SW 1271 (cell line): ENCODE measurements around the gene EML4.
"Not testable (repeated sequence)": the region's sequence is repeated elsewhere in the genome, so short reads cannot be mapped to it uniquely, and the experiment has no call there.

ENCODE experiments used
- DNase-seq, 2 experiments: peaks; one replicate each; lab custom pipeline; 2025; lab: John Stamatoyannopoulos, UW

The EML4 gene, protein sequence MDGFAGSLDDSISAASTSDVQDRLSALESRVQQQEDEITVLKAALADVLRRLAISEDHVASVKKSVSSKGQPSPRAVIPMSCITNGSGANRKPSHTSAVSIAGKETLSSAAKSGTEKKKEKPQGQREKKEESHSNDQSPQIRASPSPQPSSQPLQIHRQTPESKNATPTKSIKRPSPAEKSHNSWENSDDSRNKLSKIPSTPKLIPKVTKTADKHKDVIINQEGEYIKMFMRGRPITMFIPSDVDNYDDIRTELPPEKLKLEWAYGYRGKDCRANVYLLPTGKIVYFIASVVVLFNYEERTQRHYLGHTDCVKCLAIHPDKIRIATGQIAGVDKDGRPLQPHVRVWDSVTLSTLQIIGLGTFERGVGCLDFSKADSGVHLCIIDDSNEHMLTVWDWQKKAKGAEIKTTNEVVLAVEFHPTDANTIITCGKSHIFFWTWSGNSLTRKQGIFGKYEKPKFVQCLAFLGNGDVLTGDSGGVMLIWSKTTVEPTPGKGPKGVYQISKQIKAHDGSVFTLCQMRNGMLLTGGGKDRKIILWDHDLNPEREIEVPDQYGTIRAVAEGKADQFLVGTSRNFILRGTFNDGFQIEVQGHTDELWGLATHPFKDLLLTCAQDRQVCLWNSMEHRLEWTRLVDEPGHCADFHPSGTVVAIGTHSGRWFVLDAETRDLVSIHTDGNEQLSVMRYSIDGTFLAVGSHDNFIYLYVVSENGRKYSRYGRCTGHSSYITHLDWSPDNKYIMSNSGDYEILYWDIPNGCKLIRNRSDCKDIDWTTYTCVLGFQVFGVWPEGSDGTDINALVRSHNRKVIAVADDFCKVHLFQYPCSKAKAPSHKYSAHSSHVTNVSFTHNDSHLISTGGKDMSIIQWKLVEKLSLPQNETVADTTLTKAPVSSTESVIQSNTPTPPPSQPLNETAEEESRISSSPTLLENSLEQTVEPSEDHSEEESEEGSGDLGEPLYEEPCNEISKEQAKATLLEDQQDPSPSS

DNA sequence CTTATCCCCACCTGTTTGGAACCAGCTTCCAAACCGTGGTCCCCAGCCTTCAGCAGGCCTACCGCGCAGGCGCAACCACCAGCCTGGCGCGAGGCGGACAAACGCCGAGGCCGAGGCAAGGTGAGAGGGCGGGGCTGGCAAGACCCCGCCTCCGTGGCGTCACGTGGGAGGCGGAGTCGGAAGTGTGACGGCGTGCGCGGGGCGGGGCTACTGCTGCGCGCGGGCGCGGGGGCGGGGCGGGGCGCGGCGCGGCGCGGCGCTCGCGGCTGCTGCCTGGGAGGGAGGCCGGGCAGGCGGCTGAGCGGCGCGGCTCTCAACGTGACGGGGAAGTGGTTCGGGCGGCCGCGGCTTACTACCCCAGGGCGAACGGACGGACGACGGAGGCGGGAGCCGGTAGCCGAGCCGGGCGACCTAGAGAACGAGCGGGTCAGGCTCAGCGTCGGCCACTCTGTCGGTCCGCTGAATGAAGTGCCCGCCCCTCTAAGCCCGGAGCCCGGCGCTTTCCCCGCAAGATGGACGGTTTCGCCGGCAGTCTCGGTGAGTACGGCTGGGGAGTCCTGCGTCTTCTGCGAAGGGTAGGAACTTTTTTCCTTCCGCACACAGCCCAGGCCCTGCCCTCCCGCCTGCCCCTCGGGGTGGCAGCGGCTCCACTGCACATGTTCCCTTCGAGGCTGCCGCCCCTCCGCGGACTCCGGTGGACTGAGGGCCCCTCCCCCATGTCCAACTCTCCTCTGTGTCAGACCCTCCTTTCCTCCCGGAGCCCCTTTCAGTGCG lies at the start of gene EML4:
EML4 (plus strand) TSS at position 254 of the 774 bp plus-strand sequence; CDS start at position 513, 259 bp downstream.
- peak; percentile 35 to 81 for DNase-seq

DNA sequence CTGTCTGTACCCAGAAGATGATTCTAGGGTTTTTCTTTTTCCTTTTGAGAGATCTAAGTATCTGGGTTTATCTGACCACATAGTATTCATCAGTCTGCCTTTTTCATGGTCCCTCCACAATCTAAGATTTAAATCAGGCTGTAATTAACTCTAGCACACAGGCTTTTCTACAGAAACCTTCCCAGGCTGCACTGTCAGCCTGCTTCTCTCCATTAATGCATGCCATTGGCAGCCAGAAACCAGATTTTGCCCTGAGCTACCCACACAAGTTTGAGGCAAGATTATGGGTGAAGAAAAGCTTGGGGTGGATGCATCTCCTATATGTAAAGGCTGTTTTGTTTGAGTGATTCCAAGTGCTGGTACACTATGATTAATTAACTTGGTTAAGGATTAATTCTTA lies 45.7 kb upstream of the EML4 start:
- no peak for DNase-seq

GRCh38 chr2:42124011-42124785 lies 45.0 kb upstream of the EML4 start:
- no peak for DNase-seq

GRCh38 chr2:42125841-42126594 lies 43.1 kb upstream of the EML4 start:
- no peak for DNase-seq

- not testable (repeated sequence) for DNase-seq
Observed at GRCh38 chr2:42126873-42127272, 42.3 kb upstream of the EML4 start.

- no peak for DNase-seq
Observed at GRCh38 chr2:42127425-42128424, 41.4 kb upstream of the EML4 start.

DNA sequence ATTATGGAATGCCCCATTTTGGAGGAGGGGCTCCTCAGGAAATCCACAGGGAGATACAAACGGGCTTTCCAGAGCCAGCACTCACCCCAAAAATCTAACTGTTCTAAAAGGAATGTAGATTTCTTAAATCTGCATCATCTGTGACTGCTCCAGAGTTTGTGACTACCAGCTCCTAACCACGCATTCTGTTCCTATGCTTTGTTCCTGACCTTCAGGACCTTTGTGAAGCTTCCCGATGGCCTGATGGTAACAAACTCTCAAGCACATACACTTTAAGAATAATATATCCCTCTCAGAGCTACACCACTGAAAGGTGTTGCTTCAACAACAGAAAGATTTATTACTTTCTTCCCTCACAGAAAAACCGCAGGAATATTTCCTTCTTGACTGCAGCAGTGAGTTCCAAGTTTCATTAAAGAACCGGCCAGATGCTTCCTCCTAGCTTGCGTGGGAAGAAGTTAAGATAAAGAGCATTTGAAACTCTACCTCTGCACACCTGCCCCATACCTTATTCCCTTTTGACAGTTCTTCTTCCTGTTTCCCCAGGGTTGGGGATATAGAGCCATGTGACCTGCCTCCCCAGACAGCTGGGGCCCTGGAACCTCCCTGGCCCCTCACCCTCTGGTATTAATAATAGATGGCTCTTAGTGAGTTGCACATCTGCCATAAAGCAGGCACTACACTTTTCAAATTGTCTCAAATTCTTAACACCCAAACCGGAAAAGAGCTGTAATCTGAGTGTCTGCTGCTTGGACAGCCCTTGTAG lies 40.2 kb upstream of the EML4 start:
- no peak for DNase-seq

- DNase-seq, result no peak
Observed at GRCh38 chr2:42129487-42129852, 39.7 kb upstream of the EML4 start.

GRCh38 chr2:42129947-42130346 lies 39.2 kb upstream of the EML4 start:
- no peak for DNase-seq

DNA sequence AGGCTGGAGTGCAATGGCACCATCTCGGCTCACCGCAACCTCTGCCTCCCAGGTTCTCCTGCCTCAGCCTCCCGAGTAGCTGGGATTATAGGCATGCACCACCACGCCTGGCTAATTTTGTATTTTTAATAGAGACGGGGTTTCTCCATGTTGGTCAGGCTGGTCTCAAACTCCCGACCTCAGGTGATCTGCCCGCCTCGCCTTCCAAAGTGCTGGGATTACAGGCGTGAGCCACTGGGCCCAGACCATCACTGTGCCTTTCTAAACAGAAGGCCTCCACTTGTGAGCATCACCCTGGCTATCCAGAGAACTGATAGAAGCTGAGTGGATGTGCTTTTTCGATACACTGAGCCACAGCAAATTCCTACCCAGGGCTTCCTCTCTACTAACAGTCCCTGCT lies 38.3 kb upstream of the EML4 start:
- DNase-seq, result not testable (repeated sequence)

DNA sequence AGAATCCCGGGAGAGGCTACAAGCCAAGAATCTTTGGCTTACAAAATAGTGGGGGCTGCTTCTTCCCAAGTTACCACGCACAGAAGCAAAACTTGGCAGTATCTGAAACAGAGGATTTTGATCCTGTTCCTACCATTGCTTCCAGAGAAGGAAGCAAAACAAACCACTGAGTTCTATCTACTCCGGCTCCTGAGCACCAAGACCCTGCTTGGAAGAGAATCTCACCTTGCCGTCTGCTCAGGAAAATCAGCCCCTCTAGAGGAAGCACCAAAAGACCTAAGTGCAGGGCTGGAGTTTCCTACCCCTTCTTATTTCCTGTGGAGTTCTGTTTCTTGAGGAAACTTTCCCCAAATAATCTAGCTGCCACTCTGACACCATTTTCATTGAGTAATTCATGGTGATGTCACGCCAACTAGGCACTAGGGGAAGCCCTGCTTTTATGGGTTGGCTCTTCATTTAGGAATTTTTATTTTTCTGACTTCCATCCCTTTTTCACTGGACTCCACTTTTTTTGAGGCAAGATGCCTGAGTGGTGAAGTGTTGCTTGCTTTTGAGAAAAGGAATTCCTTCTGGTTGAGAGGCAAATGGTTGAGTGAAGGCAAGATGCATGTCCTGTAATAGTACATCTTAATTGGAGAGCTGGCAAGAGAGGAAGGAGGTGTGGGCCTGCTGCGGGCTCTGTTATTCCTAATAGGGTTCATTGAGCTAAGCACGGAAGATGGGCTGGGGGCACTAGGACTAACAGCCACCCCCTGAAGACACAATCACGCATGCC lies 36.8 kb upstream of the EML4 start:
- peak in 1 of 2 experiments; percentile 27 for DNase-seq

GRCh38 chr2:42132966-42133641 lies 36.0 kb upstream of the EML4 start:
- DNase-seq, result peak; percentile 59 to 83

- DNase-seq, result no peak
Observed at GRCh38 chr2:42133771-42134195, 35.4 kb upstream of the EML4 start.

DNA sequence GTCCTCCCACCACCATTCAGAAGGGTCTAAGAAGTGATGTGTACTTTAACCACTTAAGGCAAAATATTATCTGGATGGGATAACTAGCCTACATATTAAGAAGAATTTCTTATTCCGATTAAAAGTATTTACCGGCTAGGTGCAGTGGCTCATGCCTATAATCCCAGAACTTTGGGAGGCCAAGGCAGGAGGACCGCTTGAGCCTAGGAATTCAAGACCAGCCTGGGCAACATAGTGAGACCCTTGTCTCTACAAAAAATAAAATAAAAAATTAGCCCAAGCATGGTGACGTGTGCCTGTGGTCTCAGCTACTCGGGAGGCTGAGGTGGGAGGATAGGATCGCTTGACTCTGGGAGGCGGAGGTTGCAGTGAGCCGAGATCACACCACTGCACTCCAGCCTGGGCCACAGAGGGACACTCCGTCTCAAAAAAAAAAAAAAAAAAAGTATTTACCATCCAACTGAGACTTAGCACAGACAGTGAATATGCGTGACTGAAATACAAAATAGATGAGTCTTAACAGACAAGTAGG lies 34.7 kb upstream of the EML4 start:
- DNase-seq, result not testable (repeated sequence)

DNA sequence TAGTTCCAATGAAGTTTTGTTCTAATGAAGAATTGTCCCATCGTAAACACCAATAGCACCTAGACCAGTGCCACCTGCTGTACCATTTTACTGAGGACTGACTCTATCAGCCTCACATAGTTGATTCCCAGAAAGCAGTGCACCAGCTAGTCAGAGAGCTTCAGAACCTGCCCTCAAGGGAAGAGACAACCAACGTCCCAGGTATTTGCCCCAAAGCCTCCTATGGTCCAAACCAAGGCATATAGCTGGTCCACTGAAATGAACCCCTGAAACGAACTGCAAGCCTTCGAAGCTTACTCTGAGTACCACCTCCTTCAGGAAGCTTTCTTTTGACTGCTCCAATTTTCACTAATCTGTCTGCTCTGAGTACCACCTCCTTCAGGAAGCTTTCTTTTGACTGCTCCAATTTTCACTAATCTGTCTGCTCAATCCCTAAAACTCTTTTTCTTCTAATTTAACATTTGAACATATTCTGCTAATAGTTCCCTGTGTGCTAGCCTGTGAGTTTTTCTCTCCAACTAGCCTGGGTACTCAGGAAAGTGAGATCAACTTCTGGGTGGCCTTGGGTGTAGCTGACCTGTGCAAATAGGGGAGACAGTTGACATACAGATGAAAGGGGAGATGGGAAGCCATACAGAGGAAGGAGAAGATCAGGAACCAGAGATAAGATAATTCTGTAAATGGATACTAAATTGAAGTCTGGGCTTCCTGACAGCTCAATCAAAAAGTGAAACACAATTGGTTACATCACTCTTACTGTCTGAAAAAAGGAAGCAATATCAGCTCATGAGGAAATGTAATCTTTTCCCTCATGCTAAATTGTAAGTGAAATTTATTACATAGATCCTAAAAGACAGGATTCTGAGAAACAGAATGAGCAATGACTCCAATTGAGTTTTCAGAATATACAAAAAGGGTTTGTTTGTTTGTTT lies 33.5 kb upstream of the EML4 start:
- DNase-seq, result no peak

GRCh38 chr2:42136782-42137124 lies 32.4 kb upstream of the EML4 start:
- no peak for DNase-seq
